HG02870 (cell line): ENCODE measurements around the gene OLR1.
A peak's percentile ranks its signal among the peaks of the same experiment; 100 is the strongest.

Source experiments
- ATAC-seq: cut with Tn5 transposase; IDR thresholded peaks from one replicate; pipeline ENCODE4 v1.9.1; 2021; ENCODE audit warnings: mild to moderate bottlenecking, moderate library complexity; ENCODE audit not compliant: unreplicated experiment

Gene OLR1

GRCh38 chr12:10154145-10154496, 17.8 kb downstream of the OLR1 start:
- ATAC-seq = no peak

GRCh38 chr12:10153271-10154144, 18.4 kb downstream of the OLR1 start:
- ATAC-seq = no peak

- ATAC-seq = no peak
Observed at GRCh38 chr12:10151621-10152020, 20.3 kb downstream of the OLR1 start.

GRCh38 chr12:10147714-10148403, 24.1 kb downstream of the OLR1 start:
- peak; percentile 68 for ATAC-seq

- no peak for ATAC-seq
Observed at GRCh38 chr12:10142976-10143589, 28.8 kb downstream of the OLR1 start.

- no peak for ATAC-seq
Observed at GRCh38 chr12:10140001-10140400, 31.9 kb downstream of the OLR1 start.

GRCh38 chr12:10136637-10137205, 35.2 kb downstream of the OLR1 start:
- no peak for ATAC-seq

- ATAC-seq = no peak
Observed at GRCh38 chr12:10135126-10135525, 36.8 kb downstream of the OLR1 start.

GRCh38 chr12:10132850-10133370, 39.0 kb downstream of the OLR1 start:
- no peak for ATAC-seq

GRCh38 chr12:10131111-10131690, 40.7 kb downstream of the OLR1 start:
- no peak for ATAC-seq

GRCh38 chr12:10130042-10130441, 41.9 kb downstream of the OLR1 start, which contains the start of gene CLEC7A:
Gene CLEC7A, minus strand, starts transcription at chr12:10130199. Its CDS starts 117 bp downstream, at chr12:10130082.
- ATAC-seq = peak; percentile 94

GRCh38 chr12:10128687-10129086, 43.2 kb downstream of the OLR1 start:
- ATAC-seq = no peak

- no peak for ATAC-seq
Observed at GRCh38 chr12:10126413-10126812, 45.5 kb downstream of the OLR1 start.

GRCh38 chr12:10122689-10123088, 49.2 kb downstream of the OLR1 start:
- no peak for ATAC-seq

GRCh38 chr12:10121278-10121677, 50.7 kb downstream of the OLR1 start:
- no peak for ATAC-seq

GRCh38 chr12:10119066-10119465, 52.9 kb downstream of the OLR1 start:
- no peak for ATAC-seq

- ATAC-seq = no peak
Observed at GRCh38 chr12:10115890-10116289, 56.0 kb downstream of the OLR1 start.

GRCh38 chr12:10115311-10115710, 56.6 kb downstream of the OLR1 start:
- no peak for ATAC-seq

GRCh38 chr12:10113920-10114319, 58.0 kb downstream of the OLR1 start:
- ATAC-seq = no peak

GRCh38 chr12:10113075-10113474, 58.9 kb downstream of the OLR1 start:
- no peak for ATAC-seq

GRCh38 chr12:10111451-10111850, 60.5 kb downstream of the OLR1 start:
- ATAC-seq = no peak
